Astrocyte (in vitro differentiated cells and primary cell): Measurements from ENCODE around the gene NUDT19.

Source experiments
- CTCF ChIP-seq: IDR thresholded peaks from 2 replicates; pipeline ENCODE4 v1.5.1; 2011; ENCODE audit warnings: low read depth, mild to moderate bottlenecking, inconsistent platforms, low read length, moderate library complexity; ENCODE audit not compliant: insufficient read depth
- EZH2 ChIP-seq: IDR thresholded peaks from 2 replicates; pipeline ENCODE4 v1.6.1; 2012; ENCODE audit warnings: mild to moderate bottlenecking, low read length, inconsistent platforms; ENCODE audit not compliant: insufficient read depth

GRCh38 chr19:32711747-32712146 is 20.1 kb downstream of the NUDT19 start:
- TF ChIP-seq CTCF (no peak), EZH2 (no peak)
